ENCODE data around the gene FAM13A.

Gene FAM13A

DNA sequence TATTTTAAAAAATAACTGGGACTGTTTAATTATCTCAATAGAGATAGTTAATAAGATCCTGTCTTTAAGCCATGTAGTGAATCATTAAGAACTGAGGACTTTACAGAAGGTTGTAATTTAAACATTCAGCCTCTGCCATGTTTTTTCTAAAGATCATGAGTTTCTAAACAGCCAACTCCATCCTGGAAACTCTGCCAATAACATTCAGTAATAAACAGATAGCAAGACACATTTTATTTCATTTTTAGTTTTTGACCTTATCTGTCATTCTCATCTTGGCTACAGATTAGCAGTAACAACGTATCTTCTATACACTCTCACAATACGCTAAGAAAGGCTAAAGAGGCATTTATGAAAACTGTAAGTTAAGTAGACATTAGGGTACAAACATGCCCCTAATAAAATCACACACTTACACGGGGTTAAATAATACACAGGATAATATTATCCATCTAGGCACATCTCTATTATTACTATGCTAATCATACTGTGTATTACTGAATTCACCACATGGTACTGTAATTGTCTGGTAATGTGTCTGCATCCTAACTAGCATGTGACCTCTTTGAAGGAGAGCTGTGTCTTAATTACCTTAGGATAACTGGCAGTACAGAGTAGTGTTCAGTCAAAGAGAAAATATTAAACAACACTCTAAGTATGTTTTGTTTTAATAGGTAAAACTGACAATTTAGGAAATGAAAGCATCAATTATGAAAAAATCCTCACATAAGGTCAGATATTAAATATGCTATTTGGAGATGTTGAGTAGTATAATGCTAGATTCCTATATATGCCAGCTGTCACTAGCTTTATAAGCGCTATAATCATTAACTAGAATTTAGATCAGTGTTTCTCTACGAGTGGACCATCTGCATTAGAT lies 236.9 kb downstream of the FAM13A start:
- Histone ChIP-seq H3K27me3 (ENCODE audit: low read length) (no peaks in the 10 kb centered on the region), H3K79me2 (ENCODE audit: insufficient read depth, low read length) (no peaks in the 10 kb centered on the region), H3K9ac (ENCODE audit: low read length) (no peak overlapping the region), H3K4me2 (ENCODE audit: low read depth, low read length, poor library complexity, severe bottlenecking) (no peak overlapping the region), H3K27ac (ENCODE audit: low read depth, low read length) (no peak overlapping the region), H3K9me3 (ENCODE audit: insufficient read depth, low read length) (no peaks in the 10 kb centered on the region), H3K4me3 (ENCODE audit: insufficient read depth, low read length, poor library complexity, severe bottlenecking) (no peak overlapping the region), H3K9me2 (replicated peaks; ENCODE audit: insufficient read depth, low read length) (no peaks in the 10 kb centered on the region), H2AFZ (ENCODE audit: low read depth, low read length, severe bottlenecking) (no peak overlapping the region), H3K36me3 (ENCODE audit: low read length) (no peaks in the 10 kb centered on the region), H3F3A (ENCODE audit: insufficient read depth) (no peaks in the 10 kb centered on the region), H4K20me1 (ENCODE audit: low read depth, low read length) (no peaks in the 10 kb centered on the region)
- TF ChIP-seq, protein P1, sequence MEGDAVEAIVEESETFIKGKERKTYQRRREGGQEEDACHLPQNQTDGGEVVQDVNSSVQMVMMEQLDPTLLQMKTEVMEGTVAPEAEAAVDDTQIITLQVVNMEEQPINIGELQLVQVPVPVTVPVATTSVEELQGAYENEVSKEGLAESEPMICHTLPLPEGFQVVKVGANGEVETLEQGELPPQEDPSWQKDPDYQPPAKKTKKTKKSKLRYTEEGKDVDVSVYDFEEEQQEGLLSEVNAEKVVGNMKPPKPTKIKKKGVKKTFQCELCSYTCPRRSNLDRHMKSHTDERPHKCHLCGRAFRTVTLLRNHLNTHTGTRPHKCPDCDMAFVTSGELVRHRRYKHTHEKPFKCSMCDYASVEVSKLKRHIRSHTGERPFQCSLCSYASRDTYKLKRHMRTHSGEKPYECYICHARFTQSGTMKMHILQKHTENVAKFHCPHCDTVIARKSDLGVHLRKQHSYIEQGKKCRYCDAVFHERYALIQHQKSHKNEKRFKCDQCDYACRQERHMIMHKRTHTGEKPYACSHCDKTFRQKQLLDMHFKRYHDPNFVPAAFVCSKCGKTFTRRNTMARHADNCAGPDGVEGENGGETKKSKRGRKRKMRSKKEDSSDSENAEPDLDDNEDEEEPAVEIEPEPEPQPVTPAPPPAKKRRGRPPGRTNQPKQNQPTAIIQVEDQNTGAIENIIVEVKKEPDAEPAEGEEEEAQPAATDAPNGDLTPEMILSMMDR (IDR thresholded peaks at IDR 0.05; ENCODE audit: insufficient read depth, low read length, poor library complexity, severe bottlenecking), result no peak
- no peak for TF ChIP-seq EZH2phosphoT487 (conservative IDR thresholded peaks at IDR 0.05; ENCODE audit: low read length)

DNA sequence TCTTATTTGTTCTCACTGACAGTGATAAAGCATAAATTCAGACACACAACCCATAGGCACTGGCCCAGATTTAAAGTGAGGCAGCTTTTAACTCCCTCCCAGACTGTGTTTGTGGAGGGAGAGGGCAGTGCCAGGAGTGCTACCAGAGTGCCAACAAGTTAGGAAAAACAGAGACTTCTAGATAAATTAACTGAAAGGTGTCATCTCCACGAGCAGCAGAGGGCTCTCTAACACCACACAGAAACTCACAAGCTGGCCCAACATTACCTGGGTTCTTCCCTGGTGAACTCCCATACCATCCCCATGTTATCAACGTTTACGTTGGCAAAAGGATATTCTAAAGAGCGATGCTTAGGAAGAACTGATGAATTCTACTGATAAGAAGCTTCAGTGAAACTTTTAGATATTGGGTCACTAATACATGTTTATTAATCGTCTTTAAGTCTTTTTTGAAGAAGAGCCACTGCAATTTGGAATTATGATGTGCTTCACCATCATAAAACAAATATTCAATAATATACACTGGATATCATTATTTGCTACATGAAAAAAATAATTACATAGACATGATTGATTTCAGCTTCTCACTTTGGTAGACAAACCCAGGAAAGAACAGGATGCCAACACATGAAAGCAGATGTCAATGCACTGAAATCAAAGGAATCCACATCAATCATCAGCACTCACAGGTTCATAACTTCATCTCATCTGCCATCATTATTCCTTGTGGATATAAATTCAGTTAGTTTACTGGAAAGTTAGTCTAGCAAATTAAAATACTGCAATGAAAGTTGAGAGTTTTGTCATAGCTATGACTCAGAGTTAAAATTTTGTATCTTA lies 238.1 kb downstream of the FAM13A start:
- Histone ChIP-seq H4K20me1 (ENCODE audit: low read depth, low read length) (no peaks in the 10 kb centered on the region), H3K9ac (ENCODE audit: low read length) (no peak overlapping the region), H3K9me3 (ENCODE audit: insufficient read depth, low read length) (no peaks in the 10 kb centered on the region), H3F3A (ENCODE audit: insufficient read depth) (no peaks in the 10 kb centered on the region), H3K9me2 (replicated peaks; ENCODE audit: insufficient read depth, low read length) (no peaks in the 10 kb centered on the region), H2AFZ (ENCODE audit: low read depth, low read length, severe bottlenecking) (no peak overlapping the region), H3K79me2 (ENCODE audit: insufficient read depth, low read length) (no peaks in the 10 kb centered on the region), H3K4me3 (ENCODE audit: insufficient read depth, low read length, poor library complexity, severe bottlenecking) (no peak overlapping the region), H3K27ac (ENCODE audit: low read depth, low read length) (no peak overlapping the region), H3K27me3 (ENCODE audit: low read length) (no peaks in the 10 kb centered on the region), H3K4me2 (ENCODE audit: low read depth, low read length, poor library complexity, severe bottlenecking) (no peak overlapping the region), H3K36me3 (ENCODE audit: low read length) (no peaks in the 10 kb centered on the region)
- TF ChIP-seq EZH2phosphoT487 (conservative IDR thresholded peaks at IDR 0.05; ENCODE audit: low read length), result no peak
- TF ChIP-seq, protein P1 (IDR thresholded peaks at IDR 0.05; ENCODE audit: insufficient read depth, low read length, poor library complexity, severe bottlenecking), result no peak

DNA sequence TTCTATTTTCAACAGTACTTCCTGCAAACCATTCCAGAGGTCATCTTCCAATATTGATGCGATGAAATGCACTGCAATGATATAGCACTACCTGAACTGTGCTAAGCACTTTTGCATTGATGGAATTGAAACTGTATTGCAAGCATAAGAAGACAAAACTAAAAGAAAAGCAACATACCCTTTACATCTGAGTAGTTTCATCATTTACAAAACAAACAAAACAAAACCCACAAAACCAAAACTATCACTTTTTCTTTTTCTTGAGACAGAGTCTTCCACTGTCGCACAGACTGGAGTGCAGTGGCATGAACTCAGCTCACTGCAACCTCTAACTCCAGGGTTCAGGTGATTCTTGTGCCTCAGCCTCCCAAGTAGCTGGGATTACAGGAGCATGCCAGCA lies 239.2 kb downstream of the FAM13A start:
- H3K79me2 ChIP-seq (ENCODE audit: insufficient read depth, low read length), result no peaks in the 10 kb centered on the region
- TF ChIP-seq, protein P1 (IDR thresholded peaks at IDR 0.05; ENCODE audit: insufficient read depth, low read length, poor library complexity, severe bottlenecking), result no peak
- no peak for TF ChIP-seq EZH2phosphoT487 (conservative IDR thresholded peaks at IDR 0.05; ENCODE audit: low read length)
- H4K20me1 ChIP-seq (ENCODE audit: low read depth, low read length), result no peaks in the 10 kb centered on the region

More for the DNA sequence above, 239.2 kb downstream of the FAM13A start:
- no peak overlapping the region for H3K27ac ChIP-seq (ENCODE audit: low read depth, low read length)
- H3K4me3 ChIP-seq (ENCODE audit: insufficient read depth, low read length, poor library complexity, severe bottlenecking), result no peak overlapping the region
- no peak overlapping the region for H3K4me2 ChIP-seq (ENCODE audit: low read depth, low read length, poor library complexity, severe bottlenecking)
- H3K9ac ChIP-seq (ENCODE audit: low read length), result no peak overlapping the region
- no peaks in the 10 kb centered on the region for H3F3A ChIP-seq (ENCODE audit: insufficient read depth)
- no peaks in the 10 kb centered on the region for H3K27me3 ChIP-seq (ENCODE audit: low read length)
- H3K36me3 ChIP-seq (ENCODE audit: low read length), result no peaks in the 10 kb centered on the region
- no peaks in the 10 kb centered on the region for H3K9me2 ChIP-seq (replicated peaks; ENCODE audit: insufficient read depth, low read length)
- H2AFZ ChIP-seq (ENCODE audit: low read depth, low read length, severe bottlenecking), result no peak overlapping the region
- no peaks in the 10 kb centered on the region for H3K9me3 ChIP-seq (ENCODE audit: insufficient read depth, low read length)
